SU-DHL-6 (cell line): ENCODE data around the gene JAK3.
"Not testable (repeated sequence)": the region's sequence is repeated elsewhere in the genome, so short reads cannot be mapped to it uniquely, and the experiment has no call there.

ENCODE experiments used
- H2AFZ ChIP-seq: fragments of 200-600 bp; sonication (generic); 2 replicates; pipeline ENCODE4 v1.6.1; 2014; ENCODE audit warnings: low read depth, mild to moderate bottlenecking, moderate library complexity, mixed read lengths, antibody characterized with exemption, low read length; ENCODE audit not compliant: severe bottlenecking
- H3F3A ChIP-seq: fragments of 200-600 bp; shearing (Covaris generic); 2 replicates; pipeline ENCODE4 v1.6.0; 2016; ENCODE audit warnings: antibody characterized with exemption, mild to moderate bottlenecking; ENCODE audit not compliant: insufficient read depth
- H3K27ac ChIP-seq: fragments of 200-600 bp; sonication (generic); 2 replicates; pipeline ENCODE4 v1.5.1; 2016; ENCODE audit warnings: low read depth, mild to moderate bottlenecking, low read length, moderate library complexity, mixed read lengths
- H3K27me3 ChIP-seq: fragments of 200-600 bp; sonication (generic), shearing (Covaris generic); 2 replicates; pipeline ENCODE4 v1.6.0; 2014; ENCODE audit warnings: mild to moderate bottlenecking, low read length
- H3K36me3 ChIP-seq: fragments of 200-600 bp; sonication (generic); 2 replicates; pipeline ENCODE4 v1.6.1; 2014; ENCODE audit warnings: mild to moderate bottlenecking, low read length, mixed read lengths
- H3K4me2 ChIP-seq: fragments of 300-600, 200-600 bp; shearing (Covaris generic), sonication (generic); 2 replicates; pipeline ENCODE4 v1.6.0; 2014; ENCODE audit warnings: low read length, low read depth, mild to moderate bottlenecking; ENCODE audit not compliant: poor library complexity, severe bottlenecking
- H3K4me3 ChIP-seq: fragments of 200-600 bp; sonication (generic); 2 replicates; pipeline ENCODE4 v1.5.1; 2014; ENCODE audit warnings: antibody characterized with exemption, low read length, mild to moderate bottlenecking, mixed read lengths; ENCODE audit not compliant: insufficient read depth, poor library complexity, severe bottlenecking
- H3K79me2 ChIP-seq: fragments of 200-600 bp; sonication (generic); 2 replicates; pipeline ENCODE4 v1.6.1; 2014; ENCODE audit warnings: mild to moderate bottlenecking, low read length, moderate library complexity; ENCODE audit not compliant: insufficient read depth
- H3K9ac ChIP-seq: fragments of 200-600 bp; sonication (generic); 2 replicates; pipeline ENCODE4 v1.7.0; 2014; ENCODE audit warnings: mild to moderate bottlenecking, low read length
- H3K9me2 ChIP-seq: fragments of 200-600 bp; sonication (generic); replicated peaks from 2 replicates; pipeline ENCODE4 v1.6.1; 2014; ENCODE audit warnings: low read length; ENCODE audit not compliant: insufficient read depth
- H3K9me3 ChIP-seq: fragments of 200-600 bp; sonication (generic); 2 replicates; pipeline ENCODE4 v1.6.1; 2014; ENCODE audit warnings: low read length, mixed read lengths; ENCODE audit not compliant: insufficient read depth
- H4K20me1 ChIP-seq: fragments of 200-600 bp; sonication (generic); 2 replicates; pipeline ENCODE4 v1.6.1; 2014; ENCODE audit warnings: low read depth, mild to moderate bottlenecking, antibody characterized with exemption, low read length, moderate library complexity, mixed read lengths
- EZH2phosphoT487 ChIP-seq: fragments of 200-600 bp; sonication (generic), shearing (Covaris generic); conservative IDR thresholded peaks from 2 replicates; pipeline ENCODE4 v1.6.1; 2018; ENCODE audit warnings: mild to moderate bottlenecking, antibody characterized with exemption, low read length, moderate library complexity, mixed read lengths
- TF ChIP-seq, protein P1 (sequence below): fragments of 200-600 bp; sonication (generic); IDR thresholded peaks from one replicate; pipeline ENCODE4 v1.5.1; 2017; ENCODE audit warnings: antibody characterized with exemption, mild to moderate bottlenecking, low read length, moderate library complexity; ENCODE audit not compliant: insufficient read depth, poor library complexity, severe bottlenecking

Gene JAK3

DNA sequence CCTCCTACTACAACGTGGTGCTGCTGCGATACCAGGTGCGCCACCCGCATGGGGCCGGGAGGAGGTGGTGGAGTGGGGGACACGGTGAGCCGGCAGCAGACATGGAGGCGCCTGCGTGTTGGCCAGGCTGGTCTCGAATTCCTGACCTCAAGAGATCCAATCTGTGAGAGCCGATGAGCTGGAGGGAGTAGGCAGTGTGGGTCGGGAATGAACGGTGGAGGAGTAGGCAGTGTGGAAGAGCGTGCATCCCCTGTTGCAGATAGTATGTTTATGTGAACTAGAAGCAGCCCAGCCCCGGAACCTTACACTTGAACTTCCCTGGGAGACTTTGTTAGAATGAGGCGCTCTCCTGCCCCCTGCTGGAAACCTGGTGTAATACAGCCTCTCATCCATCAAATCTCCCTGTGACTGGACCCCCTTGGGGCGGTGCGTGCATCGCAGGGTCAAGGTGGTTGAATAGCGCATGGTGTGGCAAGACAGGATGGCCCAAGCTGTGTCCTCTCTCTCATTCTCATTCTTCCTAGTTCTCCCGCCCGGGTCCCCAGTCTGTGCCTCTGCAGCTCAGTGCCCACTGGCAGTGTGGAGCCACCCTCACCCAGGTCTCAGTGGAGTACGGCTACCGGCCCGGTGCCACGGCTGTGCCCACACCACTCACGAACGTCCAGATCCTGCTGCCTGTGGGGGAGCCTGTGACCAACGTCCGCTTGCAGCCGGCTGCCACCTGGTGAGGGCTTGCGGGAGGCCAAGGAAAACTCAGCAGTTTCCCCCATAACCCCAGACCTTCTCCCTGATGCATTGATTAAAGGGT lies 63.4 kb downstream of the JAK3 start:
- Histone ChIP-seq H3K27me3 (no peaks in the 10 kb centered on the region), H3K4me3 (no peak overlapping the region), H3K9me3 (no peaks in the 10 kb centered on the region), H3K9me2 (no peaks in the 10 kb centered on the region), H3K79me2 (no peaks in the 10 kb centered on the region), H3K36me3 (peaks cover 3% of the 10 kb centered on the region; the same call in 1 of the 2 replicates), H2AFZ (no peak overlapping the region), H3K9ac (no peak overlapping the region), H3K4me2 (no peak overlapping the region), H3F3A (0 out of 2 replicates have a peak, but pooled peaks cover 3% of the 10 kb centered on the region), H4K20me1 (no peaks in the 10 kb centered on the region), H3K27ac (no peak overlapping the region)
- TF ChIP-seq EZH2phosphoT487, result no peak
- TF ChIP-seq, protein P1, sequence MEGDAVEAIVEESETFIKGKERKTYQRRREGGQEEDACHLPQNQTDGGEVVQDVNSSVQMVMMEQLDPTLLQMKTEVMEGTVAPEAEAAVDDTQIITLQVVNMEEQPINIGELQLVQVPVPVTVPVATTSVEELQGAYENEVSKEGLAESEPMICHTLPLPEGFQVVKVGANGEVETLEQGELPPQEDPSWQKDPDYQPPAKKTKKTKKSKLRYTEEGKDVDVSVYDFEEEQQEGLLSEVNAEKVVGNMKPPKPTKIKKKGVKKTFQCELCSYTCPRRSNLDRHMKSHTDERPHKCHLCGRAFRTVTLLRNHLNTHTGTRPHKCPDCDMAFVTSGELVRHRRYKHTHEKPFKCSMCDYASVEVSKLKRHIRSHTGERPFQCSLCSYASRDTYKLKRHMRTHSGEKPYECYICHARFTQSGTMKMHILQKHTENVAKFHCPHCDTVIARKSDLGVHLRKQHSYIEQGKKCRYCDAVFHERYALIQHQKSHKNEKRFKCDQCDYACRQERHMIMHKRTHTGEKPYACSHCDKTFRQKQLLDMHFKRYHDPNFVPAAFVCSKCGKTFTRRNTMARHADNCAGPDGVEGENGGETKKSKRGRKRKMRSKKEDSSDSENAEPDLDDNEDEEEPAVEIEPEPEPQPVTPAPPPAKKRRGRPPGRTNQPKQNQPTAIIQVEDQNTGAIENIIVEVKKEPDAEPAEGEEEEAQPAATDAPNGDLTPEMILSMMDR, result peak; percentile 85

DNA sequence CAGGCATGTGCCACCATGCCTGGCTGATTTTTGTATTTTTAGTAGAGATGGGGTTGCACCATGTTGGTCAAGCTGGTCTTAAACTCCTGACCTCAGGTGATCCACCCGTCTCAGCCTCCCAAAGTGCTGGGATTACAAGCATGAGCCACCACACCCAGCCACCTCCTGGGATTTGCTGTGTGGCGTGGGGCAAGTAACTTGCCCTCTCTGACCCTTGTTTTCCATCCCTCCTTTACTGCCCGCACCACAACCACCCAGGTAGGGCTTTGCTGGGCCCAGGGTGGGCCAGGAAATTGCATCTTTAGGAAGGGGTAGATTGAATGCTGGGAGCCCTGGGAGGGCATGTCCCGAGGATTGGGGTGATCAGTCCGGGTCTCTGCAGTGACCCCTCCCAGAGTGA lies 64.1 kb downstream of the JAK3 start:
- not testable (repeated sequence) for H3K4me2 ChIP-seq, H3K4me3 ChIP-seq, H3K36me3 ChIP-seq, H3K9ac ChIP-seq, H3F3A ChIP-seq, H3K27me3 ChIP-seq, H3K79me2 ChIP-seq, H3K9me3 ChIP-seq, H3K9me2 ChIP-seq, H2AFZ ChIP-seq, H3K27ac ChIP-seq, H4K20me1 ChIP-seq

DNA sequence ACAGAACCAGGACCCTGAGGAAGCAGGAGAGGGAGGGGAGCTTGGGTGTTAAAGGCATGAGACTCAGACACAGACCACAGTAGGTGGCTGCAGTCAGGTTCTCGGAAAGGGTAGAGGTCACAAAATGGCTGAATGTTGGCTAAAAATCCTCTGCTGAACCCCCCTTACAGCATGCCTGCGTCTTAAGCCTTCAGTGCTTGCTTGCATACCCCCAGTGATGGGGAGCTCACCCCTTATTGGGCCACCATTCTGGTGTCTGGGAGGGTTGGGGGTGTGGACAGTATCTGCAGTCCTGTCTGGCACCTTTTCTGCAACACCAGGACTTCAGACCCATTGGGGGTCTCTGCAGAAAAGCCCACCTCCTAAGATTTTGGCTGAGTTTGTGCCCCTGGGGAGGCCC lies 67.0 kb downstream of the JAK3 start:
- Histone ChIP-seq H3F3A (peaks cover 7% of the 10 kb centered on the region; the same call in 1 of the 2 replicates), H3K27ac (no peak overlapping the region), H3K4me2 (no peak overlapping the region), H3K79me2 (no peaks in the 10 kb centered on the region), H2AFZ (no peak overlapping the region), H3K9ac (no peak overlapping the region), H3K9me2 (no peaks in the 10 kb centered on the region), H3K36me3 (peaks cover 3% of the 10 kb centered on the region; the same call in 1 of the 2 replicates), H3K9me3 (no peaks in the 10 kb centered on the region), H3K4me3 (no peak overlapping the region), H3K27me3 (no peaks in the 10 kb centered on the region), H4K20me1 (no peaks in the 10 kb centered on the region)
- no peak for TF ChIP-seq EZH2phosphoT487
- TF ChIP-seq, protein P1, result no peak
